Breast epithelium (tissue), 4 donors: Measurements from ENCODE around the gene CACNA1E. TPM values are rescaled to one million over a fixed set of nuclear protein-coding genes. Genes with fewer than 3 reads are reported as not detected.

ENCODE experiments used
- DNase-seq, 2 donors: peaks; one replicate each; pipeline ENCODE4 v3.0.0-alpha.2; 2019; ENCODE audit warnings: low spot score in 2 of 2
- H3K27ac ChIP-seq, 2 donors: fragments of 200-600 bp; sonication (generic) in 1 of 2; one replicate each; pipeline ENCODE4 v1.5.1; 2016 to 2019; ENCODE audit warnings: mild to moderate bottlenecking in 1 of 2
- H3K27me3 ChIP-seq, 2 donors: fragments of 200-600 bp; sonication (generic) in 1 of 2; one replicate each; pipeline versions ENCODE4 v1.5.1 to v1.6.0; 2017 to 2019; ENCODE audit warnings: control low read depth in 1 of 2, mild to moderate bottlenecking in 1 of 2
- H3K36me3 ChIP-seq: fragments of 200-600 bp; one replicate; pipeline ENCODE4 v1.5.1; 2019
- H3K4me1 ChIP-seq, 2 donors: fragments of 200-600 bp; sonication (generic); one replicate each; pipeline ENCODE4 v1.5.1; 2016 to 2019; ENCODE audit warnings: control low read depth in 1 of 2
- H3K4me3 ChIP-seq, 3 donors: fragments of 200-600 bp; sonication (generic); 1 replicate in 2 of 3; 2 replicates in 1 of 3; pipeline ENCODE4 v1.5.1; 2016 to 2019; ENCODE audit warnings: mild to moderate bottlenecking in 3 of 3, moderate library complexity in 2 of 3
- H3K9me3 ChIP-seq, 2 donors: fragments of 200-600 bp; sonication (generic) in 1 of 2; one replicate each; pipeline ENCODE4 v1.5.1; 2016 to 2019; ENCODE audit warnings: control low read depth in 1 of 2
- CTCF ChIP-seq, 3 donors: fragments of 450-650 bp; IDR thresholded peaks; one replicate each; pipeline ENCODE4 v1.5.1; 2016 to 2017; ENCODE audit warnings: antibody characterized with exemption in 3 of 3, mild to moderate bottlenecking in 3 of 3, moderate library complexity in 3 of 3
- POLR2A ChIP-seq: fragments of 450-650 bp; IDR thresholded peaks from one replicate; pipeline ENCODE4 v1.6.1; 2016; ENCODE audit warnings: antibody characterized with exemption, mild to moderate bottlenecking, moderate library complexity
- POLR2AphosphoS5 ChIP-seq, 3 donors: sonication (generic); formaldehyde crosslinking; IDR thresholded peaks; one replicate each; pipeline ENCODE4 v1.6.1; 2017; ENCODE audit warnings: antibody characterized with exemption in 3 of 3
- intact Hi-C: fragments of 100-400 bp; cut with DNase I; formaldehyde crosslinking; loops from one replicate; pipeline ENCODE4 v1.15.1; 2023; ENCODE audit warnings: low total_unique reads
- total RNA-seq, 3 donors: library from RNA; depleted of rRNA; stranded (reverse); fragments of >200 nt; gene quantifications; one replicate each; pipeline ENCODE4 v1.1.0, GENCODE V29; 2016

The CACNA1E gene
- total RNA-seq, 3 donors from 2014 or later: under 0.01 TPM; not detected in 2

DNA sequence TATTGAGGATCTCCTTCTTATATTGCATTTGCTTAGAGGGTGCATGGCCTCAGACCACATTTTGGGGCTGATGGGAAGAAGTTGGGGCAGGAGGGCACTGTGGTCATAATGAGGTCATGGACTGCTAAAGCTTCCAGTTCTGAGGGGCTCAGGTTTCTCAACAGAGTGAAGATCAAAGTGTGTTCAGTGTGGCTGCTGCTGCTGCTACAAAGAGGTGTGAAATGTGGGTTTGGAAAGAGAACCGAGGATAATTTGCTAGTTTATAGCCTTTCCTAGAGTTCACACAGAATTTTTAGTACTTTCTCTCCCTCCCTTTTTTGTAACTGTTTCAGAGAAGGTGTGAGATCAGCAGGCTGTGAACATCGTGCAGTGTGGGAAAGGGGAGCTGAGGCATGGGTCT is 73.3 kb downstream of the CACNA1E start:
- no peak for DNase-seq
- intact Hi-C loops: no loop called here
- H3K27me3 ChIP-seq: no peaks in the 10 kb centered on the region
- no peak overlapping the region for H3K27ac ChIP-seq
- H3K4me1 ChIP-seq: no peaks in the 10 kb centered on the region
- H3K36me3 ChIP-seq: no peaks in the 10 kb centered on the region
- H3K4me3 ChIP-seq: no peak overlapping the region
- no peak for TF ChIP-seq CTCF (IDR thresholded peaks at IDR 0.05)
- no peak for TF ChIP-seq POLR2A
- TF ChIP-seq POLR2AphosphoS5 (IDR thresholded peaks at IDR 0.05): no peak
- no peaks in the 10 kb centered on the region for H3K9me3 ChIP-seq

GRCh38 chr1:181557313-181557712 is 74.0 kb downstream of the CACNA1E start:
- H3K4me1 ChIP-seq: no peaks in the 10 kb centered on the region
- no peaks in the 10 kb centered on the region for H3K27me3 ChIP-seq
- intact Hi-C loops: no loop called here
- no peaks in the 10 kb centered on the region for H3K36me3 ChIP-seq
- TF ChIP-seq POLR2A (no peak), CTCF (IDR thresholded peaks at IDR 0.05) (no peak), POLR2AphosphoS5 (IDR thresholded peaks at IDR 0.05) (no peak)
- no peak overlapping the region for H3K4me3 ChIP-seq
- H3K27ac ChIP-seq: no peak overlapping the region
- H3K9me3 ChIP-seq: no peaks in the 10 kb centered on the region
- no peak for DNase-seq

DNA sequence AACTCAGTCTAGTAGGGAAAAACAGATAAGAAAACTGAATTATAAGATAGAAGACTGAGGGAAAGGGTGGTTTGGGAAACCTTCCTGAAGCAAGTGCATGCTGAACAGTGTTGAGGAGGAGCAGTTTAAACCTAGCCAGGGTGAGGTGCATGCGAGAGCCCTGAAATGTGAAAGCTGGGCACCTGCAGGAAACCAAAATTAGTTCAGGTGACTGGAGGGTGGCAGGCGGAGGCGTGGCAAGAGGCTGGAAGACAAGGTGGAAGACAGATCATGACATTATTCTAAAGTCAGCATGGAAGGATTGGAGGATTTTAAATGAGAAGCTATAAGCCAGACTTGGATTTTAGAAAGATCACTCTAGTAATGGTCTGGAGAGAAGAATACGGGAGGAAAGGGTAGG is 75.1 kb downstream of the CACNA1E start:
- Histone ChIP-seq H3K9me3 (no peaks in the 10 kb centered on the region), H3K27me3 (no peaks in the 10 kb centered on the region), H3K36me3 (no peaks in the 10 kb centered on the region), H3K27ac (no peak overlapping the region), H3K4me1 (no peaks in the 10 kb centered on the region), H3K4me3 (no peak overlapping the region)
- TF ChIP-seq POLR2AphosphoS5 (IDR thresholded peaks at IDR 0.05): no peak
- no peak for TF ChIP-seq CTCF (IDR thresholded peaks at IDR 0.05)
- no peak for TF ChIP-seq POLR2A
- intact Hi-C loops: no loop called here
- DNase-seq: no peak

- DNase-seq: no peak
These were observed 75.8 kb downstream of the CACNA1E start for GRCh38 chr1:181559142-181559541.

GRCh38 chr1:181562395-181562794 is 79.1 kb downstream of the CACNA1E start:
- H3K4me3 ChIP-seq: no peak overlapping the region
- DNase-seq: no peak
- H3K27ac ChIP-seq: no peak overlapping the region
- H3K4me1 ChIP-seq: no peaks in the 10 kb centered on the region
- no peaks in the 10 kb centered on the region for H3K27me3 ChIP-seq
- no peaks in the 10 kb centered on the region for H3K9me3 ChIP-seq
- intact Hi-C loops: no loop called here
- TF ChIP-seq POLR2A (no peak), CTCF (IDR thresholded peaks at IDR 0.05) (no peak), POLR2AphosphoS5 (IDR thresholded peaks at IDR 0.05) (no peak)
- no peaks in the 10 kb centered on the region for H3K36me3 ChIP-seq

More at GRCh38 chr1:181559142-181559541, 75.8 kb downstream of the CACNA1E start:
- Histone ChIP-seq H3K36me3 (no peaks in the 10 kb centered on the region), H3K4me1 (no peaks in the 10 kb centered on the region), H3K9me3 (no peaks in the 10 kb centered on the region), H3K27me3 (no peaks in the 10 kb centered on the region), H3K27ac (no peak overlapping the region), H3K4me3 (no peak overlapping the region)
- TF ChIP-seq POLR2A (no peak), CTCF (IDR thresholded peaks at IDR 0.05) (no peak), POLR2AphosphoS5 (IDR thresholded peaks at IDR 0.05) (no peak)
- intact Hi-C loops: no loop called here
